Right lobe of liver (tissue), 4 donors: Measurements from ENCODE around the gene NMNAT2.

Source experiments
- CTCF ChIP-seq, 4 donors: fragments of 200-600 bp in 3 of 4; fragments of 450-650 bp in 1 of 4; IDR thresholded peaks; one replicate each; pipeline versions ENCODE4 v1.5.1 to v1.8.0; 2016 to 2022; ENCODE audit warnings: antibody characterized with exemption in 4 of 4, mild to moderate bottlenecking in 2 of 4
- POLR2A ChIP-seq: fragments of 450-650 bp; IDR thresholded peaks from one replicate; pipeline ENCODE4 v1.6.1; 2017; ENCODE audit warnings: antibody characterized with exemption, mild to moderate bottlenecking
- donor health status: DM: no; HTN: no; CAD: no.
- donor health status: DM: no; HTN: no; CAD: no.
- donor health status: DM: no; HTN: yes; CAD: no.

GRCh38 chr1:183463566-183463965 is 45.4 kb upstream of the NMNAT2 start:
- TF ChIP-seq CTCF (IDR thresholded peaks at IDR 0.05) (no peak), POLR2A (no peak)
